ENCODE data around the gene SF3A1.

SF3A1 gene

GRCh38 chr22:30289980-30290313 is 66.7 kb downstream of the SF3A1 start:
- TF ChIP-seq, protein P1, sequence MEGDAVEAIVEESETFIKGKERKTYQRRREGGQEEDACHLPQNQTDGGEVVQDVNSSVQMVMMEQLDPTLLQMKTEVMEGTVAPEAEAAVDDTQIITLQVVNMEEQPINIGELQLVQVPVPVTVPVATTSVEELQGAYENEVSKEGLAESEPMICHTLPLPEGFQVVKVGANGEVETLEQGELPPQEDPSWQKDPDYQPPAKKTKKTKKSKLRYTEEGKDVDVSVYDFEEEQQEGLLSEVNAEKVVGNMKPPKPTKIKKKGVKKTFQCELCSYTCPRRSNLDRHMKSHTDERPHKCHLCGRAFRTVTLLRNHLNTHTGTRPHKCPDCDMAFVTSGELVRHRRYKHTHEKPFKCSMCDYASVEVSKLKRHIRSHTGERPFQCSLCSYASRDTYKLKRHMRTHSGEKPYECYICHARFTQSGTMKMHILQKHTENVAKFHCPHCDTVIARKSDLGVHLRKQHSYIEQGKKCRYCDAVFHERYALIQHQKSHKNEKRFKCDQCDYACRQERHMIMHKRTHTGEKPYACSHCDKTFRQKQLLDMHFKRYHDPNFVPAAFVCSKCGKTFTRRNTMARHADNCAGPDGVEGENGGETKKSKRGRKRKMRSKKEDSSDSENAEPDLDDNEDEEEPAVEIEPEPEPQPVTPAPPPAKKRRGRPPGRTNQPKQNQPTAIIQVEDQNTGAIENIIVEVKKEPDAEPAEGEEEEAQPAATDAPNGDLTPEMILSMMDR (IDR thresholded peaks at IDR 0.05; ENCODE audit: control insufficient read depth, insufficient read depth, low read depth, low read length, missing control alignments) = no peak
- peak overlapping the region; percentile 27 for H3K4me3 ChIP-seq (ENCODE audit: control insufficient read depth, low read depth, low read length)
- DNase-seq (ENCODE audit: low read depth) = no peak

DNA sequence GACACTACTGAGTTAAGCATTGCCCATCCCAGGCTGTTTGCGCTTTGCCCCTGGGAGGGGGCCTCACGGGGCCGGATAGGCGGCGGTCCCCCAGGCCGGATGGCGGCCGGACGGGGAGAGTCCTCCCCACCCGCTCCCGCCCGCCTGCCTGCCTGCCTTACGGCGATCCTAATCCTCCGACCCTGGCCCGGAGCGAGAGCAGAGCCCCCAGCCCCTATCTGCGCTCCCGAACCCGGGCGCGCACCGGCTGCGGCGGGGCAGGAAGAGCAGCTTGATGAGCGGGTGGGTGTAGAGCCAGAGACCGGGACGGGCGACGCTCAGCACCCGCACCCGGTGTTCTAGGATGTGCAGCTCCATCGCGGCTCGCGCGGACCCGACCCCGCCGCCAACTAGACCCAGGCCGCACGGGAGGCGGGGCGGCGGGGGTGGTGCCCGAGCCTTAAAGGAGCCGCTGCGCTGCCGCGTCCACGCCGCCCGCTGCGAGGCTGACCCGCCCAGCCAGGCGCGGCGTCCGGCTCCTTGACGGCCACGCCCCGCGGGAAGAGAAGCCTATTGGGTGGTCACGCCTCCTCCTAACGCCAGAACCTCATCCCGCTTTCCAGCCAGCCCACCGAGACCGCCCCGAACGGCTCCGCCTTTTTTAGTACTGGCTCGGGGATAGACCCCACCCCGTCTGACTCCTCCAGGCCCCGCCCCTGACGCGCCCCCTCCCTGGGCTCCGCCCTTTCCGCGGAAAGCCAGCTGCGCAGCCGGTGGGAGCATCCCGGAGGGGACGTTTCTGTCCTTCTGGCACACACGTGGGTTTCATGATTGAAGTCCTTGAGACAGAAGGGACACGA is 67.3 kb downstream of the SF3A1 start, which contains the start of gene CASTOR1:
Gene CASTOR1, minus strand, starts transcription at position 365 of the 839 bp plus-strand sequence. Its CDS starts 8 bp downstream, at position 357.
- peak; percentile 83 for DNase-seq (ENCODE audit: low read depth)
- TF ChIP-seq, protein P1 (IDR thresholded peaks at IDR 0.05; ENCODE audit: control insufficient read depth, insufficient read depth, low read depth, low read length, missing control alignments) = no peak
- H3K4me3 ChIP-seq (ENCODE audit: control insufficient read depth, low read depth, low read length) = peak within 1 kb of the TSS; percentile 89

GRCh38 chr22:30288419-30289140 is 68.1 kb downstream of the SF3A1 start:
- peak overlapping the region; percentile 89 for H3K4me3 ChIP-seq (ENCODE audit: control insufficient read depth, low read depth, low read length)
- TF ChIP-seq, protein P1 (IDR thresholded peaks at IDR 0.05; ENCODE audit: control insufficient read depth, insufficient read depth, low read depth, low read length, missing control alignments) = no peak
- DNase-seq (ENCODE audit: low read depth) = no peak

DNA sequence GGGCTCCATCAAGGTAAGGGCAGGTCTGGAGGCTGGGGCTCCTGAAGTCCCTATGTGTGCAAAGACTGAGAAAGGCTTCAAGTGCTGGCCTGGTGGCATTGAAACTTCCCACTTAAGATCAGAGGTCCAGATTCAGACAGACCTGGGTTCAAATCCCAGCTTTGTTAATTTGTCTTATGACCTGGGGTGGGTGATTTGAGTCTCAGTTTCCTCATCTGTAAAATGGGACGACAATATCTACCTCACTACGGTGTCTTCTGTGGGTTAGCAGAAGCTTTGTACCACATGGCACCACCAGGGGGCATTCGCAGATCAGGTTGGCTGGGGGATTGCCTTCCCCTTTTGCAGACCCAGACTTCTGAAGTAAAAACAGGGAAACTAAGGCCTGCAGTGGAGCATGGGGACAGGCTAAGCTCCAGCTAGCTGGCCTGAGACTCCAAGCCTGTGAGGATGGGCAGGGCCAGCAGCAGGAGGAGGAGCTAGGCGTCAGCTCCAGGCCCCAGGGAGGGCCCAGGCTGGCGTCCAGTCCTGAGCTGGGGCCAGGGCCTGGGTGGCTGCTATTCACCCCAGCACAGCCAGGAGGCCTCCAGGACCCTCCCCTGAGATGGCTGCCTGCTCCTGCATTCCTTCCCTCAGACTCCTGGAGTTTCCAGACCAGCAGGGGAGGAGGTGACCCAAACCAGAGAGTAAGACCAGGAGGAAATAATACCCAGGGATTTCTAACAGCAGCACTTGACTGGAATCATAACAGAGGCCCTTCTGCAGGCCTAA is 68.9 kb downstream of the SF3A1 start:
- TF ChIP-seq, protein P1 (IDR thresholded peaks at IDR 0.05; ENCODE audit: control insufficient read depth, insufficient read depth, low read depth, low read length, missing control alignments) = peak; percentile 57
- DNase-seq (ENCODE audit: low read depth) = peak; percentile 83
- H3K4me3 ChIP-seq (ENCODE audit: control insufficient read depth, low read depth, low read length) = no peak overlapping the region

GRCh38 chr22:30286813-30287647 is 69.7 kb downstream of the SF3A1 start:
- TF ChIP-seq, protein P1 (IDR thresholded peaks at IDR 0.05; ENCODE audit: control insufficient read depth, insufficient read depth, low read depth, low read length, missing control alignments) = peak; percentile 94
- H3K4me3 ChIP-seq (ENCODE audit: control insufficient read depth, low read depth, low read length) = no peak overlapping the region
- no peak for DNase-seq (ENCODE audit: low read depth)
